K562 treated with DMSO at 1 percent for 24 hours (cell line): Measurements from ENCODE around the gene PAGE4. TPM values are rescaled to one million over a fixed set of nuclear protein-coding genes. Genes with fewer than 3 reads are reported as not detected.

Experiments used
- total RNA-seq: library from RNA; unstranded; fragments of 300-600 nt; gene quantifications from 2 replicates; pipeline ENCODE4 v1.2.3, GENCODE V29; 2022; ENCODE audit warnings: low read depth; ENCODE audit not compliant: insufficient read depth

Gene PAGE4, protein sequence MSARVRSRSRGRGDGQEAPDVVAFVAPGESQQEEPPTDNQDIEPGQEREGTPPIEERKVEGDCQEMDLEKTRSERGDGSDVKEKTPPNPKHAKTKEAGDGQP
- 14.9 and 17.9 TPM in 2 replicates for total RNA-seq

DNA sequence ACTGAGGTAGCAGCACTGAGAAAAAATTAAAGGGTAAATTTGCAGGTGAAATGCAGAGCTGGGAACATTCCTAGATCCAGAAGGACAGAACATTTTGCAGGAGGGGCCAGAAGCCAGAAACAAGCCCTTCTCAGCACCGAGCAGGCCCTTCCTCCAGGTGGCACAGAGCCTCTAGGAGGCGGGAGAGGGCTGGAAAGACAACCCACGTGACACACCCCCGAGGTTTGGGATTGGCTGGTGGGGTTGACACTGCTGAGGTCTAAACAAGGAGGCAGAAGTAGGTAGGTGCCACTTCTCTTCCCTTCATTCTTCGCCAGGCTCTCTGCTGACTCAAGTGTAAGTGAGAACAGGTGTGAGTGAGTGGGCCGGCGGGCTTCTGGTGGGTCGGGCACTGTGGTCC, at the start of gene PAGE4:
TSS of gene PAGE4 (plus strand) at position 288 of the 400 bp plus-strand sequence. CDS start 1,126 bp downstream, outside the sequence.

DNA sequence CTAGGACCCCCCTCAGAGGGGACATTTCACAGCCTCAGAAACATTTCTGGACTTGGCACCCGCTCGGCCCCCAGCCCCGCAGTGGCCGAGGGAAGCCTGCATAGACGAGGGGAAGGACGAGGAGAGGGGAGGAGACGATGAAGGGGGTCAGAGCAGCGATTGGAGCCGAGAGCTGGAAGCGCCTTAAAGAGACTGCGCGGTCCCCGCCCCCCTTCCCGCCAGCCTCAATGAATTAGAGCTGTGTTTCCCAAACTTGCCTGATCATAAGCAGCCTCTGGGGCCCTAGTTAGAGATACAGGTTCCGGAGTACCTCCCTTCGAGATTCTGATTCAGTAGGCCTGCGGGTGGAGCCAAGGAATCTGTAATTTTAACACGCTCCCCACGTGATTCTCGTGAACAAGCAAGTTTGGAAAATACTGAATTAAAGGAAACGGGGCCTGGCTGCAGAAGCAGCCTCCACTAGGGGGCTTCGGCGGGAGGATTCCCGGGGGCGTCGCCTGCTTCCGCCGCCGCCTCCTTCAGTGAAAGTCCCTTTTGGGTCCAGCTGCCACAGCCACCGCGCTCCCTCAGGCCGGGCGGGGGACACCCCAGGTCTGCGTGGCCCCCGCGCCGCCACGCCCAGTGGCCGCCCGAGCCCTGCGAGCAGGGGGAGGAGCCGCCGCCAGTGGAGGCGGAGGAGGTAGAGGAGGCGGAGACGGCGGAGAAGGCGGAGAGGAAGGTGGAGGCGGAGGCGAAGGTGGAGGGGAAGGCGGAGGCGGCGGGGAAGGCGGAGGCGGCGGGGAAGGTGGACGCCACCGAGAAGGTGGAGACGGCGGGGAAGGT, 49.9 kb downstream of the PAGE4 start, which contains the start of gene USP27X:
TSS of gene USP27X (plus strand) at position 651 of the 822 bp plus-strand sequence. CDS start 824 bp downstream, outside the sequence.

Other genes starting within 250 kb of the PAGE4 start
- not detected in 2 replicates for gene GAGE12H, start 249.4 kb upstream of the PAGE4 start, total RNA-seq
- gene GAGE2A, start 239.8 kb upstream of the PAGE4 start, total RNA-seq = 11.0 and 11.8 TPM in 2 replicates
- gene GAGE1, start 230.3 kb upstream of the PAGE4 start, total RNA-seq = 13.5 TPM in 2 replicates
- gene PAGE1, start 133.3 kb upstream of the PAGE4 start, total RNA-seq = 60.6 and 61.3 TPM in 2 replicates
- gene USP27X, start 50.2 kb downstream of the PAGE4 start, total RNA-seq = 3.3 and 4.4 TPM in 2 replicates
- 5.1 and 10.0 TPM in 2 replicates for gene CLCN5, start 93.3 kb downstream of the PAGE4 start, total RNA-seq